H9 (cell line): Measurements from ENCODE around the gene ZNF253. TPM values are rescaled to one million over a fixed set of nuclear protein-coding genes. Genes with fewer than 3 reads are reported as not detected.

ENCODE experiments used
- DNase-seq: peaks from one replicate; pipeline ENCODE4 v3.0.0-alpha.2; 2017
- H2AFZ ChIP-seq: one replicate; pipeline ENCODE4 v1.6.1; 2013; ENCODE audit warnings: mild to moderate bottlenecking, low read length, control low read depth, moderate library complexity
- H2AK5ac ChIP-seq: 2 replicates; pipeline ENCODE4 v1.6.1; 2013; ENCODE audit warnings: low read length, control low read depth, mixed read lengths; ENCODE audit not compliant: insufficient read length
- H2BK120ac ChIP-seq: one replicate; pipeline ENCODE4 v1.6.1; 2013; ENCODE audit warnings: low read depth, mild to moderate bottlenecking, low read length, control low read depth, inconsistent platforms; ENCODE audit not compliant: poor library complexity, severe bottlenecking
- H2BK12ac ChIP-seq: 2 replicates; pipeline ENCODE4 v1.6.1; 2013; ENCODE audit warnings: low read length, control low read depth, mixed read lengths, low read depth; ENCODE audit not compliant: insufficient read length
- H2BK15ac ChIP-seq: 2 replicates; pipeline ENCODE4 v1.6.1; 2013; ENCODE audit warnings: low read depth, low read length, control low read depth
- H2BK20ac ChIP-seq: one replicate; pipeline ENCODE4 v1.6.1; 2013; ENCODE audit warnings: low read depth, mild to moderate bottlenecking, low read length, control low read depth, inconsistent platforms; ENCODE audit not compliant: poor library complexity, severe bottlenecking
- H2BK5ac ChIP-seq: 2 replicates; pipeline ENCODE4 v1.6.1; 2013; ENCODE audit warnings: low read length, control low read depth, mixed read lengths; ENCODE audit not compliant: insufficient read length
- H3K14ac ChIP-seq: 2 replicates; pipeline ENCODE4 v1.6.1; 2013; ENCODE audit warnings: low read length, control low read depth; ENCODE audit not compliant: insufficient read depth
- H3K18ac ChIP-seq: 2 replicates; pipeline ENCODE4 v1.6.1; 2013; ENCODE audit warnings: low read depth, mild to moderate bottlenecking, mixed read lengths, low read length, control low read depth; ENCODE audit not compliant: insufficient read length
- H3K23ac ChIP-seq: 2 replicates; pipeline ENCODE4 v1.6.1; 2013; ENCODE audit warnings: low read length, control low read depth, mixed read lengths, low read depth; ENCODE audit not compliant: insufficient read length
- H3K23me2 ChIP-seq: 2 replicates; pipeline ENCODE4 v1.6.1; 2013; ENCODE audit warnings: low read depth, mild to moderate bottlenecking, mixed read lengths, low read length, control low read depth; ENCODE audit not compliant: insufficient read length, poor library complexity, severe bottlenecking
- H3K27ac ChIP-seq: 2 replicates; pipeline ENCODE4 v1.5.1; 2013; ENCODE audit warnings: low read length, control low read depth, mixed read lengths, low read depth; ENCODE audit not compliant: insufficient read length
- H3K27me3 ChIP-seq: 2 replicates; pipeline ENCODE4 v1.6.1; 2013; ENCODE audit warnings: low read length, control low read depth, inconsistent platforms; ENCODE audit not compliant: insufficient read depth
- H3K4ac ChIP-seq: 2 replicates; pipeline ENCODE4 v1.6.1; 2013; ENCODE audit warnings: low read depth, mild to moderate bottlenecking, control low read depth, inconsistent platforms, low read length, moderate library complexity
- H3K4me1 ChIP-seq: 2 replicates; pipeline ENCODE4 v1.6.1; 2013; ENCODE audit warnings: low read length, control low read depth, inconsistent platforms; ENCODE audit not compliant: insufficient read depth
- H3K4me2 ChIP-seq: 2 replicates; pipeline ENCODE4 v1.6.1; 2013; ENCODE audit warnings: low read length, control low read depth, mixed read lengths; ENCODE audit not compliant: insufficient read length, insufficient read depth
- H3K56ac ChIP-seq: 2 replicates; pipeline ENCODE4 v1.6.1; 2013; ENCODE audit warnings: low read depth, mild to moderate bottlenecking, mixed read lengths, low read length, control low read depth; ENCODE audit not compliant: insufficient read length
- H3K79me1 ChIP-seq: 2 replicates; pipeline ENCODE4 v1.6.1; 2013; ENCODE audit warnings: low read depth, mild to moderate bottlenecking, moderate library complexity, low read length, control low read depth, inconsistent platforms; ENCODE audit not compliant: insufficient read depth, poor library complexity, severe bottlenecking
- H3K79me2 ChIP-seq: 2 replicates; pipeline ENCODE4 v1.6.1; 2013; ENCODE audit warnings: low read length, control low read depth, inconsistent platforms; ENCODE audit not compliant: insufficient read depth
- H3K9ac ChIP-seq: 2 replicates; pipeline ENCODE4 v1.6.1; 2013; ENCODE audit warnings: low read length, control low read depth, mixed read lengths; ENCODE audit not compliant: insufficient read length; ENCODE audit errors: extremely low read depth
- H3K9me3 ChIP-seq: one replicate; pipeline ENCODE4 v1.6.1; 2013; ENCODE audit warnings: low read depth, low read length, inconsistent platforms; ENCODE audit not compliant: control insufficient read depth
- H3T11ph ChIP-seq: one replicate; pipeline ENCODE4 v1.6.1; 2013; ENCODE audit warnings: mild to moderate bottlenecking, low read length, control low read depth, inconsistent platforms
- H4K20me1 ChIP-seq: one replicate; pipeline ENCODE4 v1.6.1; 2013; ENCODE audit not compliant: control insufficient read depth, insufficient read length, insufficient read depth
- H4K5ac ChIP-seq: 2 replicates; pipeline ENCODE4 v1.6.1; 2013; ENCODE audit warnings: low read depth, mild to moderate bottlenecking, mixed read lengths, low read length, control low read depth; ENCODE audit not compliant: insufficient read length
- H4K8ac ChIP-seq: replicated peaks from 2 replicates; pipeline ENCODE4 v1.6.1; 2013; ENCODE audit warnings: low read length, control low read depth, mixed read lengths, low read depth; ENCODE audit not compliant: insufficient read length
- H4K91ac ChIP-seq: 2 replicates; pipeline ENCODE4 v1.6.1; 2013; ENCODE audit warnings: low read depth, mild to moderate bottlenecking, moderate library complexity, mixed read lengths, low read length, control low read depth; ENCODE audit not compliant: insufficient read length
- H3K27ac Mint-ChIP-seq, 3 experiments: 2 replicates in 2 of 3; 3 replicates in 1 of 3; pipeline ENCODE4 v1.8.0; 2020 to 2021; ENCODE audit warnings: mixed read lengths in 3 of 3, mild to moderate bottlenecking in 1 of 3, moderate library complexity in 1 of 3
- H3K27me3 Mint-ChIP-seq: 2 replicates; pipeline ENCODE4 v1.8.0; 2021; ENCODE audit warnings: low read depth, mild to moderate bottlenecking, moderate library complexity, mixed read lengths
- H3K36me3 Mint-ChIP-seq, 3 experiments: 2 replicates in 2 of 3; 3 replicates in 1 of 3; pipeline ENCODE4 v1.8.0; 2020 to 2021; ENCODE audit warnings: low read depth in 3 of 3, mixed read lengths in 3 of 3; ENCODE audit not compliant: insufficient read depth in 1 of 3
- H3K4me1 Mint-ChIP-seq, 2 experiments: 2 replicates each; pipeline ENCODE4 v1.8.0; 2020; ENCODE audit warnings: mixed read lengths in 2 of 2
- H3K4me3 Mint-ChIP-seq, 2 experiments: 2 replicates in 1 of 2; 3 replicates in 1 of 2; pipeline ENCODE4 v1.8.0; 2020 to 2021; ENCODE audit warnings: mild to moderate bottlenecking in 2 of 2, mixed read lengths in 2 of 2, moderate library complexity in 1 of 2
- H3K9me3 Mint-ChIP-seq, 2 experiments: 2 replicates in 1 of 2; 3 replicates in 1 of 2; pipeline ENCODE4 v1.8.0; 2020; ENCODE audit warnings: mild to moderate bottlenecking in 2 of 2, mixed read lengths in 2 of 2, moderate library complexity in 1 of 2
- CTCF ChIP-seq: fragments of 200-600 bp; sonication (generic); conservative IDR thresholded peaks from 3 replicates; pipeline ENCODE4 v1.8.0; 2021; ENCODE audit warnings: antibody characterized with exemption, mild to moderate bottlenecking
- WGBS: extraction: QIAGEN DNeasy Blood & Tissue Kit; methylation state at CpG from one replicate; pipeline ENCODE4 v1.1.7; 2013; ENCODE audit warnings: missing lambda C conversion rate, low lambda C conversion rate, mixed read lengths; ENCODE audit not compliant: insufficient read length; ENCODE audit errors: extremely low coverage; 5-methylcytosine and 5-hydroxymethylcytosine counted together
- total RNA-seq: library from RNA; stranded (reverse); gene quantifications from 2 replicates; pipeline ENCODE4 v1.2.1, GENCODE V29; 2021

Gene ZNF253
- total RNA-seq, 1 experiment from 2014 or later: 51.0 TPM

DNA sequence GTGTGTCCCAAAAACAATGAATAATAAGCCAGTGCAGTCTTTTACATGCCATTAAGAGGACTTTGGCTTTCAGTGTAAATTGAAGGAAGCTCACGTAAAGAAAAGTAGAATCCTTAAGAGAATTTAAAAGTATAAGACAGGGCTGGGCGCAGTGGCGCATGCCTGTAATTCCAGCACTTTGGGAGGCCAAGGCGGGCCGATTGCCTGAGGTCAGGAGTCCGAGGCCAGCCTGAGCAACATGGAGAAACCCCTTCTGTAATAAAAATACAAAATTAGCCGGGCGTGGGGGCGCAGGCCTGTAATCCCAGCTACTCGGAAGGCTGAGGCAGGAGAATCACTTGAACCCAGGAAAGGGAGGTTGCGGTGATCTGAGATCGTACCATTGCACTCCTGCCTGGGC lies 17.9 kb upstream of the ZNF253 start:
- Mint-ChIP-seq H3K36me3 (peaks cover 9 to 13% (median 12%) of the 10 kb centered on the region in 3 experiments; a peak in 6 of 7 replicates), H3K9me3 (peaks cover 22 to 65% of the 10 kb centered on the region in 2 experiments), H3K4me3 (no peak overlapping the region), H3K27me3 (no peaks in the 10 kb centered on the region), H3K4me1 (no peaks in the 10 kb centered on the region), H3K27ac (no peak overlapping the region)
- no peak overlapping the region for H2BK120ac ChIP-seq
- H2BK20ac ChIP-seq: no peak overlapping the region
- H3K27me3 ChIP-seq: no peaks in the 10 kb centered on the region
- H4K91ac ChIP-seq: no peak overlapping the region
- WGBS: no CpG with 5 or more reads among the region's 12 CpGs
- H2BK12ac ChIP-seq: no peak overlapping the region
- H3K9ac ChIP-seq: no peak overlapping the region
- no peak overlapping the region for H3K18ac ChIP-seq
- no peaks in the 10 kb centered on the region for H3K23me2 ChIP-seq
- H4K5ac ChIP-seq: no peak overlapping the region
- no peak overlapping the region for H3K14ac ChIP-seq
- no peak overlapping the region for H2BK15ac ChIP-seq
- H2BK5ac ChIP-seq: no peak overlapping the region
- H2AK5ac ChIP-seq: no peak overlapping the region
- H3K27ac ChIP-seq: no peak overlapping the region
- no peaks in the 10 kb centered on the region for H3K4me1 ChIP-seq
- H4K8ac ChIP-seq: no peak overlapping the region
- H3K9me3 ChIP-seq: no peaks in the 10 kb centered on the region
- H3K56ac ChIP-seq: no peak overlapping the region
- H2AFZ ChIP-seq: no peak overlapping the region
- H3T11ph ChIP-seq: no peak overlapping the region
- TF ChIP-seq CTCF: no peak
- no peak overlapping the region for H3K4ac ChIP-seq
- no peaks in the 10 kb centered on the region for H4K20me1 ChIP-seq
- no peak overlapping the region for H3K23ac ChIP-seq
- no peak for DNase-seq
- H3K79me1 ChIP-seq: no peaks in the 10 kb centered on the region
- H3K79me2 ChIP-seq: no peaks in the 10 kb centered on the region
- H3K4me2 ChIP-seq: no peak overlapping the region
